Activated T-helper 1 cell treated with anti-CD3 and anti-CD28 coated beads, Interleukin-12 subunit alpha, Interleukin-12 subunit beta, Interleukin-2, Interleukin-4 antibody, amounts not matched to agents 30 ng/mL and 10 ng/mL and 1 ng/mL, durations not matched to agents 14 hours and 24 hours and 36 hours (primary cell): ENCODE measurements around the gene AFF3. TPM values are rescaled to one million over a fixed set of nuclear protein-coding genes. Genes with fewer than 3 reads are reported as not detected.

Experiments used
- DNase-seq: peaks from one replicate; pipeline ENCODE4 v3.0.0; 2021; ENCODE audit warnings: low spot score
- H3K27ac Mint-ChIP-seq: one replicate; pipeline ENCODE4 v1.8.0; 2021; ENCODE audit warnings: mild to moderate bottlenecking, mixed read lengths
- H3K27me3 Mint-ChIP-seq: one replicate; pipeline ENCODE4 v1.8.0; 2022; ENCODE audit warnings: mild to moderate bottlenecking, moderate library complexity, mixed read lengths; ENCODE audit not compliant: insufficient read depth
- H3K36me3 Mint-ChIP-seq: one replicate; pipeline ENCODE4 v1.8.0; 2021; ENCODE audit warnings: low read depth, mixed read lengths
- H3K4me1 Mint-ChIP-seq: one replicate; pipeline ENCODE4 v1.8.0; 2021; ENCODE audit warnings: low read depth, mixed read lengths
- H3K4me3 Mint-ChIP-seq: one replicate; pipeline ENCODE4 v1.8.0; 2021; ENCODE audit warnings: mild to moderate bottlenecking, moderate library complexity, mixed read lengths
- H3K9me3 Mint-ChIP-seq: one replicate; pipeline ENCODE4 v1.8.0; 2021; ENCODE audit warnings: mixed read lengths
- intact Hi-C: fragments of 100-400 bp; cut with micrococcal nuclease; formaldehyde crosslinking; loops from one replicate; pipeline ENCODE4 v1.15.1; 2024
- total RNA-seq: library from RNA; stranded (reverse); gene quantifications from 2 replicates; pipeline ENCODE4 v1.2.3, GENCODE V29; 2022

AFF3 gene
- total RNA-seq, 1 donor from 2014 or later: 2.4 TPM

DNA sequence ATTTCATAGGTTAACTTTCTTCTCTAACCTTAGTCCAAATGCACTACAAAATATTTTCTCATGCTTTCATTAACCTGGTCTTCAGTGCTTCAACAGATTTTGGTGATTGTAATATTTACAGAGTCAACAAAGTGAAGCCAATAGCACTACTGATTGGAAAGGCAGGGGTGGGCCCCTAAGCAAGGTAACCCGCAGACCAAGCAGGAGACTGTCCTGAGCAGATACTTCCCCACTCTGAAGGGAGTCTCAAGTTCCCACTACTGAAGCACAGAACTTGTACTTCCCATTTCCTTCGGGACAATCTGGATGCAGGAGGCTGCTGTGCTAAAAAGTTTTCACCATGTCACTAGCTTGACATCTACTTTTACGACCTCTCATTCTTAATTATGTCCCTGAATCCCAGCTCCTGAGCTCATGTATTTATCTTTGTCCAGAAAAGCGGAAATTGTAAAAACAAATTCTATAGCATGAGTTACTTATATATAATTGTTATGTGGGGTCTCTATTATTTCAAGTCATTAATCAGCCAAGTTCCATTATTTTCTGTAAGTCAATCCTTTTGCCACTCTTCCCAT, 341.0 kb downstream of the AFF3 start:
- no peak overlapping the region for H3K27ac Mint-ChIP-seq
- H3K27me3 Mint-ChIP-seq: peaks cover 2% of the 10 kb centered on the region
- H3K4me3 Mint-ChIP-seq: no peak overlapping the region
- peaks cover 10% of the 10 kb centered on the region for H3K9me3 Mint-ChIP-seq
- no peaks in the 10 kb centered on the region for H3K4me1 Mint-ChIP-seq
- DNase-seq: no peak
- intact Hi-C loops: no loop called here
- H3K36me3 Mint-ChIP-seq: no peaks in the 10 kb centered on the region

- intact Hi-C loops: no loop called here
- no peak overlapping the region for H3K27ac Mint-ChIP-seq
- H3K4me3 Mint-ChIP-seq: no peak overlapping the region
- H3K27me3 Mint-ChIP-seq: peaks cover 5% of the 10 kb centered on the region
- H3K9me3 Mint-ChIP-seq: peaks cover 10% of the 10 kb centered on the region
- no peak for DNase-seq
- H3K4me1 Mint-ChIP-seq: no peaks in the 10 kb centered on the region
- H3K36me3 Mint-ChIP-seq: no peaks in the 10 kb centered on the region
Observed at GRCh38 chr2:99797475-99797874, 344.9 kb downstream of the AFF3 start.

DNA sequence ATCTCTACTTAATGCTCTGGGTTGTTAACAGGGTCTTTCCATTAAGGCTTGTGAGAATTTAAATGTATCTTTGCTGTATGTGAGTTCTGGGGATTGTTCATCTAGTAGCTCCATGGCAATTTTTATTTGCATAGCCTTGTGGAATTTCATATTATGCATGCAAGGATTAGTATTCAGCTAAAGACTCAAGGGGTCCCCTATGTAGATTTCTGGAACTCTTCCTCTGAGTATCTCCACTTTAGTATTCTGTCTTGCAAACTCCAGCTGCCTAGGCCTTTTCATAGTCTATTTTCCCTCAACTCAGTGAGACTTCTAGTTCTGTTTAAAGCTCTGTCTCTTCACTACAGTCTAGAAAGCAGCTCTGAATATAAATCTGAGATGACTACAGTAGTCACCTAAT, 348.0 kb downstream of the AFF3 start:
- no peaks in the 10 kb centered on the region for H3K4me1 Mint-ChIP-seq

DNA sequence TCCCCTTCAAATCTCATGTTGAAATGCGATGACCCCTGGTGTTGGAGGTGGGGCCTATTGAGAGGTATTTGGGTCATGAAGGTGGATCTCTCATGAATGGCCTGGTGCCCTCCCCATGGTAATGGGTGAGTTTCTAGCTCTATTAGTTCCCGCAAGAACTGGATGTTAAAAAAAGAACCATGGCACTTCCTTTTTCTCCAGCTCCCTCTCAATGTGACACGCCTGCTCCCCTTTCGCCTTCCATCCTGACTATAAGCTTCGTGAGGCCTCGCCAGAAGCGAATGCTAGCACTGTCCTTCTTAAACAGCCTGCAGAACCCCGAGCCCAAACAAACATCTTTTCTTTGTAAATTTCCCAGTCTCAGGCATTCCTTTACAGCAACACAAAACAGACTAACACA, 349.4 kb downstream of the AFF3 start:
- peaks cover 10% of the 10 kb centered on the region for H3K9me3 Mint-ChIP-seq
- H3K36me3 Mint-ChIP-seq: no peaks in the 10 kb centered on the region
- no peak overlapping the region for H3K27ac Mint-ChIP-seq

More for the DNA sequence above, 348.0 kb downstream of the AFF3 start:
- Mint-ChIP-seq H3K9me3 (peaks cover 10% of the 10 kb centered on the region), H3K27me3 (peaks cover 5% of the 10 kb centered on the region), H3K4me3 (no peak overlapping the region), H3K36me3 (no peaks in the 10 kb centered on the region), H3K27ac (no peak overlapping the region)
- DNase-seq: no peak
- intact Hi-C loops: no loop called here

DNA sequence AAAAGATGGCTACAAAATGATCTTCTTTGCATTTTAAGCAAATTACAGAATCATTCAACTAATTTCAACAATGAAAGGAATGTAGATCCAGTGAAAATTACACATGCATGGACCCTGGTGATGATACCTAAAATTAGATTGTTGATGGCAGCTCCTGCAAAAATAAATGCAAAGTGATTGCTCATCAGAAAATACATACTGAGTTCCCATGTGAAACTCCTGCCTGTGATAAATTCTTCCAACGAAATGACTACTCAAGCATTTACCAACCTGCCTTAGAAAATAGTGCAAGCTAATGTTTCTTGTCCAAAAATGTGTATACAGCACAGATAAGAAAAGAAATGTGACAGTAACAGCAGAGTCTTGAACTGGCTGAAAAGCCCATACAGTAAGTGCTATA, 352.5 kb downstream of the AFF3 start:
- Mint-ChIP-seq H3K4me1 (no peaks in the 10 kb centered on the region), H3K4me3 (no peak overlapping the region), H3K27ac (no peak overlapping the region), H3K27me3 (peaks cover under 1% of the 10 kb centered on the region), H3K36me3 (no peaks in the 10 kb centered on the region), H3K9me3 (no peaks in the 10 kb centered on the region)
- DNase-seq: no peak
- intact Hi-C loops: no loop called here

More for the DNA sequence above, 349.4 kb downstream of the AFF3 start:
- no peak for DNase-seq
- Mint-ChIP-seq H3K27me3 (peaks cover 3% of the 10 kb centered on the region), H3K4me3 (no peak overlapping the region), H3K4me1 (no peaks in the 10 kb centered on the region)
- intact Hi-C loops: no loop called here

GRCh38 chr2:99787769-99788382, 354.5 kb downstream of the AFF3 start:
- intact Hi-C loops: no loop called here
- Mint-ChIP-seq H3K4me3 (no peak overlapping the region), H3K27ac (no peak overlapping the region), H3K36me3 (no peaks in the 10 kb centered on the region), H3K4me1 (no peaks in the 10 kb centered on the region), H3K27me3 (no peaks in the 10 kb centered on the region), H3K9me3 (no peaks in the 10 kb centered on the region)
- DNase-seq: no peak

DNA sequence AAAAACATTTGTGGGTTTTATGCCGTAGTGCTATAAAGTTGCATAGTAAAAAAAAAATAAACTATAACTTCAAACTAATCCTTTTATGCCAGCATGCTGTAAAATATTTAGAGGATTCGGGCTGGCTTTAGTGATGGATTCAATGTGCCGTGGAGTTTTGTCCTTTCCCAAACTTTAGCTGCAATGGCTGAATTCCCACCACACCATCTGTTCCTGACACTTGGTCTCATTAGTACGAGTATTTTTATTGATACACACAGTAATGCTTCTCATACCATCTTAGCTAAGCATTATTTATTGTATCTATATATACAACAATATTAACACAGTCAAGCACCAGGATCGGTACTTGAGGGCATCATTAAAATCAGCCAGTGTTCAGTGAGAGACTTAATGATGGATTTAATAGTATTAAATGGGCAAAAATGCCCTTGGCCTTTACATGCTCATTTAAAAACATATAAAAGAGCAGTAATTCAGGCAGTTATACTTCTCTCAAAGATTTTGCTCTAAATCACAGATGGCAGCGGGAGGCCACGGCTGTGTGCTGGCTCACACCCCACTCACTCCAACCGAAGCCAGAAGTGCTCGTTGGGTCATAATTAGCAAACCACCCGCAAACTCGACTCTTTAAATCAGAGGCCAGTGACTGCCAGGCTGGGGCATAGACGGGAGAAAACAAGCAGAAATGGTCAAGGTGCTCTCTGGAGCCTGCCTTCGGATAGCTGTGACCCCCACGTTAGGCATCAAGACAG, 355.6 kb downstream of the AFF3 start:
- Mint-ChIP-seq H3K9me3 (no peaks in the 10 kb centered on the region), H3K27me3 (no peaks in the 10 kb centered on the region), H3K27ac (no peak overlapping the region), H3K4me3 (no peak overlapping the region), H3K36me3 (no peaks in the 10 kb centered on the region), H3K4me1 (no peaks in the 10 kb centered on the region)
- no peak for DNase-seq
- intact Hi-C loops: no loop called here

DNA sequence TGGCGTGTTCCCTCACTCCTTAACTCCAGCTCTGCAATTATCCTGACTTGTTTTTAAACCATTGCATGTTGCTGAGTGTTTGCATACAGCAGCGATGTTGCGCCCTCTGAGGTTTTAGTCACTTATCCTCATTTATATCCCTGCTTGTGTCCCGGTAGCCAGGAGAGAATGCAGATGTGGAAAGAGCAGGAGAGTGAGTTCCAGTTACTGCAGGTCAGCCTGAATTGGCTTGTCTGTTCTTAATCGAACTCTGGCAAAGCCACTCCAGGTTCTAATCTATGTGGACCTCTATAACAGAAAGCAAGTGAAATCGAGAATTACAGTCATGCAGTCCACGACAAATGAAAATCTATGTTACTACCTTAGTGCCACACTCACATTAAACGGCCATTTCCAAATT, 357.4 kb downstream of the AFF3 start:
- no peak overlapping the region for H3K4me3 Mint-ChIP-seq
- DNase-seq: no peak

DNA sequence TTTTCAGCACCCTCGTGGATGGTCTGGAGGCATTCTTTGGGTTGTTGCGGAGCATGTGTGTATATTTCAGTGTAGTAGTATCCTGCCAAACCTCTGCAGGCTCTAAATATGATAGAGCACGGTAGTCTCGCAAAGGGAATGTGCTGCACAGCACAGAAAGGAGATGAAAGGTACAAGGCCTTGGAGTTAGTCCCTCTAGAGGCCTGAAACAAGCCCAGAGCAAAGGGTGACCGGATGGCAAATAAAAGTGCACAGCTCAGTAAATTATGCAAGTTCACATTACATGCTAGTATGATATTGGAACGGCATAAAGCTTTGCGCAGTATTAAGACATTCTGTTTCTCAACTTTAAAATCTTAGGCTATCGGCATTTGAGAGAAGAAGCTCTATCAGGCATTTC, 358.1 kb downstream of the AFF3 start:
- H3K36me3 Mint-ChIP-seq: no peaks in the 10 kb centered on the region
- no peaks in the 10 kb centered on the region for H3K4me1 Mint-ChIP-seq
- no peak overlapping the region for H3K27ac Mint-ChIP-seq
- intact Hi-C loops: no loop called here
- DNase-seq: no peak
- H3K9me3 Mint-ChIP-seq: no peaks in the 10 kb centered on the region
- H3K4me3 Mint-ChIP-seq: no peak overlapping the region
- no peaks in the 10 kb centered on the region for H3K27me3 Mint-ChIP-seq

More for the DNA sequence above, 357.4 kb downstream of the AFF3 start:
- no peak overlapping the region for H3K27ac Mint-ChIP-seq
- no peaks in the 10 kb centered on the region for H3K27me3 Mint-ChIP-seq
- no peaks in the 10 kb centered on the region for H3K4me1 Mint-ChIP-seq
- no peaks in the 10 kb centered on the region for H3K36me3 Mint-ChIP-seq
- intact Hi-C loops: no loop called here
- H3K9me3 Mint-ChIP-seq: no peaks in the 10 kb centered on the region

GRCh38 chr2:99780276-99780675, 362.1 kb downstream of the AFF3 start:
- no peak for DNase-seq
- intact Hi-C loops: no loop called here
- Mint-ChIP-seq H3K4me3 (no peak overlapping the region), H3K27me3 (no peaks in the 10 kb centered on the region), H3K9me3 (no peaks in the 10 kb centered on the region), H3K4me1 (no peaks in the 10 kb centered on the region), H3K36me3 (no peaks in the 10 kb centered on the region), H3K27ac (no peak overlapping the region)

DNA sequence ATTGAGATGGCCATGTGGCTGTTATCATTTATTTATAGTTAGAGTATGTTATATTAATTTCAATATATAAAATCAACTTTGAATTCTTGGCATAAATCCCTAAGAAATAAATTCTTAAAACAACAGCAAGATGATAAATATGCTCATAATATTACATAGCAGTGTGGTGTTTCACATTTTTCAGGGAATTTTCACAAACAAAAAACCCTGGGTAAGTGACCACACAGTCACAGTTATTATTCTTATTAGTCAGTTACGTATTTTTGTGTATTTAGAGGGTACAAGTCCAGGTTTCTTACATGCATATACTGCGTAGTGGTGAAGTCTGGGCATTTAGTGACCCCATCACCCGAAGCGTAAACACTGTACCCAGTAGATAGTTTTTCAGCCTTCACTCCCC, 363.1 kb downstream of the AFF3 start:
- intact Hi-C loops: no loop called here
- no peak overlapping the region for H3K4me3 Mint-ChIP-seq
- DNase-seq: no peak
- H3K27me3 Mint-ChIP-seq: no peaks in the 10 kb centered on the region
- no peaks in the 10 kb centered on the region for H3K36me3 Mint-ChIP-seq
- no peaks in the 10 kb centered on the region for H3K4me1 Mint-ChIP-seq
- no peaks in the 10 kb centered on the region for H3K9me3 Mint-ChIP-seq
- no peak overlapping the region for H3K27ac Mint-ChIP-seq

GRCh38 chr2:99777656-99778290, 364.6 kb downstream of the AFF3 start:
- Mint-ChIP-seq H3K9me3 (no peaks in the 10 kb centered on the region), H3K4me1 (no peaks in the 10 kb centered on the region), H3K4me3 (no peak overlapping the region), H3K27ac (no peak overlapping the region), H3K27me3 (no peaks in the 10 kb centered on the region), H3K36me3 (no peaks in the 10 kb centered on the region)
- intact Hi-C loops: no loop called here
- no peak for DNase-seq
